GM18517 (cell line): Measurements from ENCODE around the gene TM9SF4.
"Not testable (repeated sequence)": the region's sequence is repeated elsewhere in the genome, so short reads cannot be mapped to it uniquely, and the experiment has no call there.

Experiments
- ATAC-seq: cut with Tn5 transposase; IDR thresholded peaks from one replicate; pipeline ENCODE4 v1.9.1; 2021; ENCODE audit warnings: mild to moderate bottlenecking, moderate library complexity; ENCODE audit not compliant: unreplicated experiment

The TM9SF4 gene

GRCh38 chr20:32186506-32186905, 77.0 kb downstream of the TM9SF4 start:
- no peak for ATAC-seq

- no peak for ATAC-seq
These were observed 79.0 kb downstream of the TM9SF4 start for GRCh38 chr20:32188376-32189122.

GRCh38 chr20:32189123-32189410, 79.6 kb downstream of the TM9SF4 start:
- no peak for ATAC-seq

- ATAC-seq = no peak
These were observed 80.4 kb downstream of the TM9SF4 start for GRCh38 chr20:32189691-32190615.

- ATAC-seq = no peak
These were observed 81.3 kb downstream of the TM9SF4 start for GRCh38 chr20:32190616-32191415.

GRCh38 chr20:32191422-32191821, 81.9 kb downstream of the TM9SF4 start:
- ATAC-seq = no peak

GRCh38 chr20:32191873-32192272, 82.4 kb downstream of the TM9SF4 start:
- ATAC-seq = no peak

- ATAC-seq = no peak
These were observed 83.2 kb downstream of the TM9SF4 start for GRCh38 chr20:32192698-32193097.

GRCh38 chr20:32193336-32193735, 83.8 kb downstream of the TM9SF4 start:
- ATAC-seq = not testable (repeated sequence)

GRCh38 chr20:32193996-32194395, 84.5 kb downstream of the TM9SF4 start:
- no peak for ATAC-seq

GRCh38 chr20:32195581-32195980, 86.1 kb downstream of the TM9SF4 start:
- no peak for ATAC-seq

- not testable (repeated sequence) for ATAC-seq
These were observed 87.1 kb downstream of the TM9SF4 start for GRCh38 chr20:32196613-32197012.

- not testable (repeated sequence) for ATAC-seq
These were observed 87.6 kb downstream of the TM9SF4 start for GRCh38 chr20:32197136-32197535.

- ATAC-seq = no peak
These were observed 89.5 kb downstream of the TM9SF4 start for GRCh38 chr20:32199006-32199405.

GRCh38 chr20:32201296-32201976, 91.9 kb downstream of the TM9SF4 start:
- no peak for ATAC-seq

- no peak for ATAC-seq
These were observed 92.5 kb downstream of the TM9SF4 start for GRCh38 chr20:32201977-32202363.

- ATAC-seq = no peak
These were observed 94.1 kb downstream of the TM9SF4 start for GRCh38 chr20:32203356-32204204.

- ATAC-seq = no peak
These were observed 94.9 kb downstream of the TM9SF4 start for GRCh38 chr20:32204205-32205109.
